Measurements from ENCODE around the gene OR9G1.

Gene OR9G1

GRCh38 chr11:56700242-56700913 lies 1.5 kb downstream of the OR9G1 start:
- H3K4me3 ChIP-seq (ENCODE audit: low read depth, low read length) = no peak overlapping the region
- no peak for TF ChIP-seq CTCF (IDR thresholded peaks at IDR 0.05; ENCODE audit: low read depth, low read length)
- DNase-seq (ENCODE audit: low read depth, low spot score) = no peak
- in situ Hi-C loops (cut with HindIII; ENCODE audit: low sequenced_read_pairs) = no loop called here

GRCh38 chr11:56700914-56701485 lies 2.1 kb downstream of the OR9G1 start:
- no peak for TF ChIP-seq CTCF (IDR thresholded peaks at IDR 0.05; ENCODE audit: low read depth, low read length)
- DNase-seq (ENCODE audit: low read depth, low spot score) = no peak
- H3K4me3 ChIP-seq (ENCODE audit: low read depth, low read length) = no peak overlapping the region
- in situ Hi-C loops (cut with HindIII; ENCODE audit: low sequenced_read_pairs) = no loop called here

GRCh38 chr11:56705784-56706396 lies 7.0 kb downstream of the OR9G1 start:
- TF ChIP-seq CTCF (IDR thresholded peaks at IDR 0.05; ENCODE audit: low read depth, low read length) = no peak
- in situ Hi-C loops (cut with HindIII; ENCODE audit: low sequenced_read_pairs) = no loop called here
- H3K4me3 ChIP-seq (ENCODE audit: low read depth, low read length) = no peak overlapping the region
- DNase-seq (ENCODE audit: low read depth, low spot score) = no peak

- no peak for DNase-seq (ENCODE audit: low read depth, low spot score)
- TF ChIP-seq CTCF (IDR thresholded peaks at IDR 0.05; ENCODE audit: low read depth, low read length) = no peak
- H3K4me3 ChIP-seq (ENCODE audit: low read depth, low read length) = no peak overlapping the region
- in situ Hi-C loops (cut with HindIII; ENCODE audit: low sequenced_read_pairs) = no loop called here
These were observed 7.6 kb downstream of the OR9G1 start for GRCh38 chr11:56706486-56706885.

GRCh38 chr11:56714206-56714605 lies 15.3 kb downstream of the OR9G1 start:
- H3K4me3 ChIP-seq (ENCODE audit: low read depth, low read length) = no peak overlapping the region
- DNase-seq (ENCODE audit: low read depth, low spot score) = no peak
- TF ChIP-seq CTCF (IDR thresholded peaks at IDR 0.05; ENCODE audit: low read depth, low read length) = no peak
- in situ Hi-C loops (cut with HindIII; ENCODE audit: low sequenced_read_pairs) = no loop called here

- no peak overlapping the region for H3K4me3 ChIP-seq (ENCODE audit: low read depth, low read length)
- no peak for DNase-seq (ENCODE audit: low read depth, low spot score)
- in situ Hi-C loops (cut with HindIII; ENCODE audit: low sequenced_read_pairs) = no loop called here
- TF ChIP-seq CTCF (IDR thresholded peaks at IDR 0.05; ENCODE audit: low read depth, low read length) = no peak
These were observed 17.5 kb downstream of the OR9G1 start for GRCh38 chr11:56716379-56716854.

Data from astrocyte of the spinal cord (primary cell).